ENCODE data around the gene FLVCR2. TPM values are rescaled to one million over a fixed set of nuclear protein-coding genes. Genes with fewer than 3 reads are reported as not detected.

Gene FLVCR2
- total RNA-seq, 1 donor from 2014 or later, result 1.7 TPM

GRCh38 chr14:75607044-75607443 is 28.6 kb downstream of the FLVCR2 start:
- H3K4me1 Mint-ChIP-seq (ENCODE audit: low read depth), result peaks cover 23% of the 10 kb centered on the region
- no peak overlapping the region for H3K4me3 Mint-ChIP-seq (ENCODE audit: unreplicated experiment)

DNA sequence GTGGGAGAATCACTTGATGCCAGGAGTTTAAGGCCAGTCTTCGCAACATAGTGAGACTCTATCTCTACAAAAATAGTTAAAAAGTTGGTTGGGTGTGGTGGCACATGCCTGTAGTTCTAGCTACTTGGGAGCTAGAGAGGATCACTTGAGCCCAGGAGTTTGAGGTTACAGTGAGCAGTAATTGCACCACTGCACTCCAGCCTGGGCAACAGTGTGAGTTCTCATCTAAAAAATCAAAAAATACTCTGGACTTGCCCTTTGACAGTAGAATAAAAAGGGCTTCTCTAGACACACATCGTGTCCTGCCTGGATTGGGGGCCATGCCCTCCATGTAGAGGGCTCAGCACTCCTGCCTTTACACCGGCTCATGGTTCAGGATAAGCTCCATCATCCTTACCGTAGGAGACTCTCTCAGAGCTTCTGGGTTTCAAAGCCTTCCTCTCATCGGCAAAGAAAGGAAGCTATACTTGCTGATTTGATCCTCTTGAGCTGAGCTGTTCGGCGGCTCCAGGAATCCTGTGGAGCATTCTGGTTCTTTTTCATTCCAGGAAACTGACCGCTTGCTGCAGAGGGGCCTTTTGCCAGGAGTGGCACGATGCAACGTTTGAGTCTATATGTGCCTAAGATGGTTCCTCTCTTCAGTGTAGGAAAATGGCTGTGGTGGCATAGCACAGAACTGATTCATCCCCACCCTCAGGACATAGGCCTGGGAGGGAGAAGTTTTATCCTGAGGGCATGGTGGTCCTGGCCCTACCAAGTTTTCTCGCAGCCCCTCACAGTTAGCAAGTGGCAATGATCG is 29.6 kb downstream of the FLVCR2 start:
- Mint-ChIP-seq H3K27me3 (ENCODE audit: low read depth) (no peaks in the 10 kb centered on the region), H3K27ac (ENCODE audit: unreplicated experiment) (no peak overlapping the region), H3K36me3 (ENCODE audit: low read depth) (no peaks in the 10 kb centered on the region)

More at GRCh38 chr14:75607044-75607443, 28.6 kb downstream of the FLVCR2 start:
- Mint-ChIP-seq H3K27ac (ENCODE audit: unreplicated experiment) (no peak overlapping the region), H3K36me3 (ENCODE audit: low read depth) (no peaks in the 10 kb centered on the region), H3K27me3 (ENCODE audit: low read depth) (peaks cover 4% of the 10 kb centered on the region), H3K9me3 (ENCODE audit: low read depth) (peaks cover 8% of the 10 kb centered on the region)
- no peak for TF ChIP-seq CTCF (IDR thresholded peaks at IDR 0.05)
- DNase-seq (ENCODE audit: low spot score), result no peak

GRCh38 chr14:75609116-75609515 is 30.7 kb downstream of the FLVCR2 start:
- peaks cover 2% of the 10 kb centered on the region for H3K36me3 Mint-ChIP-seq (ENCODE audit: low read depth)

More for the DNA sequence above, 29.6 kb downstream of the FLVCR2 start:
- no peak for TF ChIP-seq CTCF (IDR thresholded peaks at IDR 0.05)
- no peak overlapping the region for H3K4me3 Mint-ChIP-seq (ENCODE audit: unreplicated experiment)
- no peak for DNase-seq (ENCODE audit: low spot score)
- H3K4me1 Mint-ChIP-seq (ENCODE audit: low read depth), result peaks cover 23% of the 10 kb centered on the region
- peaks cover 8% of the 10 kb centered on the region for H3K9me3 Mint-ChIP-seq (ENCODE audit: low read depth)

GRCh38 chr14:75609606-75610475 is 31.4 kb downstream of the FLVCR2 start:
- peaks cover 5% of the 10 kb centered on the region for H3K36me3 Mint-ChIP-seq (ENCODE audit: low read depth)
- DNase-seq (ENCODE audit: low spot score), result no peak
- no peak overlapping the region for H3K27ac Mint-ChIP-seq (ENCODE audit: unreplicated experiment)
- TF ChIP-seq CTCF (IDR thresholded peaks at IDR 0.05), result no peak
- no peak overlapping the region for H3K4me3 Mint-ChIP-seq (ENCODE audit: unreplicated experiment)
- H3K9me3 Mint-ChIP-seq (ENCODE audit: low read depth), result peaks cover 13% of the 10 kb centered on the region
- H3K4me1 Mint-ChIP-seq (ENCODE audit: low read depth), result peaks cover 23% of the 10 kb centered on the region
- peaks cover 6% of the 10 kb centered on the region for H3K27me3 Mint-ChIP-seq (ENCODE audit: low read depth)

More at GRCh38 chr14:75609116-75609515, 30.7 kb downstream of the FLVCR2 start:
- DNase-seq (ENCODE audit: low spot score), result no peak
- no peak overlapping the region for H3K27ac Mint-ChIP-seq (ENCODE audit: unreplicated experiment)
- H3K4me3 Mint-ChIP-seq (ENCODE audit: unreplicated experiment), result no peak overlapping the region
- TF ChIP-seq CTCF (IDR thresholded peaks at IDR 0.05), result no peak
- no peaks in the 10 kb centered on the region for H3K27me3 Mint-ChIP-seq (ENCODE audit: low read depth)
- H3K4me1 Mint-ChIP-seq (ENCODE audit: low read depth), result peaks cover 23% of the 10 kb centered on the region
- peaks cover 8% of the 10 kb centered on the region for H3K9me3 Mint-ChIP-seq (ENCODE audit: low read depth)

DNA sequence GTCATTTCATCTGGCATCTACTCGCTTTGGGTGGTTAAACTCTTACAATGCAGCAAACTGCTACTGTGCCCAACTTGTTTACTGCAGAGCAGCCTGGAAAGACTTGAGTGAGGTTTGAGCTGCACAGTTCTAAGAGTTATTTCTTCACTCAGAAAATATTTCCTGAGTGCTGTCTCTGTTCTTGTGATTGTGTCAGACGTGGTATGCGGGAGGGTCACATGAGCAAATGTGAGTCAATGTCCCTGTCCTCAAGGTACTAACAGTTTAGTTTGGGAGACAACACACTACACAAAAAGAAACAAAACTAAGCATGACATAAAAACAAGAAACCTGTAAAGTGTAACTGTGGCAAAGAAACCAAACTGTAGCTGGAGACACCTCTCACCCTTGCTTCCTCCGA is 32.4 kb downstream of the FLVCR2 start:
- H3K27ac Mint-ChIP-seq (ENCODE audit: unreplicated experiment), result no peak overlapping the region
- no peak for TF ChIP-seq CTCF (IDR thresholded peaks at IDR 0.05)
- peaks cover 6% of the 10 kb centered on the region for H3K27me3 Mint-ChIP-seq (ENCODE audit: low read depth)
- no peak overlapping the region for H3K4me3 Mint-ChIP-seq (ENCODE audit: unreplicated experiment)
- peaks cover 14% of the 10 kb centered on the region for H3K4me1 Mint-ChIP-seq (ENCODE audit: low read depth)
- H3K9me3 Mint-ChIP-seq (ENCODE audit: low read depth), result peaks cover 13% of the 10 kb centered on the region
- no peak for DNase-seq (ENCODE audit: low spot score)
- peaks cover 5% of the 10 kb centered on the region for H3K36me3 Mint-ChIP-seq (ENCODE audit: low read depth)

Data from chondrocyte (in vitro differentiated cells).